Esophagus muscularis mucosa (tissue), 4 donors: ENCODE results near the gene HECA. TPM values are rescaled to one million over a fixed set of nuclear protein-coding genes. Genes with fewer than 3 reads are reported as not detected.
"Not testable (repeated sequence)": the region's sequence is repeated elsewhere in the genome, so short reads cannot be mapped to it uniquely, and the experiment has no call there.

Experiments used
- DNase-seq: peaks from one replicate; pipeline ENCODE4 v3.0.0-alpha.2; 2017; ENCODE audit errors: extremely low spot score
- H3K27ac ChIP-seq, 4 donors: fragments of 200-600 bp; sonication (generic); replicated peaks in 1 of 4; 1 replicate in 3 of 4; 2 replicates in 1 of 4; pipeline ENCODE4 v1.5.1; 2016 to 2019; ENCODE audit warnings: mild to moderate bottlenecking in 1 of 4
- H3K27me3 ChIP-seq, 4 donors: fragments of 200-600 bp; sonication (generic); one replicate each; pipeline versions ENCODE4 v1.5.1 to v1.6.0; 2016 to 2019
- H3K36me3 ChIP-seq, 4 donors: fragments of 200-600 bp; sonication (generic); one replicate each; pipeline ENCODE4 v1.5.1; 2016 to 2019
- H3K4me1 ChIP-seq, 4 donors: fragments of 200-600 bp; sonication (generic); one replicate each; pipeline ENCODE4 v1.5.1; 2016 to 2019
- H3K4me3 ChIP-seq, 4 donors: fragments of 200-600 bp; sonication (generic); 1 replicate in 2 of 4; 2 replicates in 2 of 4; pipeline ENCODE4 v1.5.1; 2016 to 2019; ENCODE audit warnings: mild to moderate bottlenecking in 4 of 4, moderate library complexity in 1 of 4
- H3K9me3 ChIP-seq, 4 donors: fragments of 200-600 bp; sonication (generic); 1 replicate in 3 of 4; 2 replicates in 1 of 4; pipeline ENCODE4 v1.5.1; 2016 to 2019
- EP300 ChIP-seq: sonication (generic); formaldehyde crosslinking; IDR thresholded peaks from one replicate; pipeline ENCODE4 v1.6.1; 2017; ENCODE audit warnings: antibody characterized with exemption
- POLR2A ChIP-seq: fragments of 450-650 bp; IDR thresholded peaks from one replicate; pipeline ENCODE4 v1.6.1; 2017; ENCODE audit warnings: antibody characterized with exemption, moderate library complexity, mild to moderate bottlenecking, low read depth
- POLR2AphosphoS5 ChIP-seq, 2 donors: sonication (generic); formaldehyde crosslinking; IDR thresholded peaks; one replicate each; pipeline ENCODE4 v1.6.1; 2017; ENCODE audit warnings: antibody characterized with exemption in 2 of 2
- WGBS: methylation state at CpG from one replicate; pipeline ENCODE4 v1.1.5; 2018; 5-methylcytosine and 5-hydroxymethylcytosine counted together
- intact Hi-C: fragments of 100-400 bp; cut with DNase I; formaldehyde crosslinking; loops from one replicate; pipeline ENCODE4 v1.15.1; 2023
- total RNA-seq, 4 donors: library from RNA; depleted of rRNA; stranded (reverse); fragments of >200 nt; gene quantifications; one replicate each; pipeline versions ENCODE4 v1.1.0 to v1.2.1, GENCODE V29; 2016
- TF ChIP-seq, protein P1 (sequence below), 3 experiments: fragments of 200-600 bp in 2 of 3; fragments of 450-650 bp in 1 of 3; sonication (generic) in 2 of 3; IDR thresholded peaks; one replicate each; pipeline ENCODE4 v1.5.1; 2017 to 2019; ENCODE audit warnings: antibody characterized with exemption in 3 of 3, mild to moderate bottlenecking in 2 of 3, moderate library complexity in 1 of 3

HECA gene
- total RNA-seq, 4 donors from 2014 or later: 43.2 to 68.4 (median 52.4) TPM

DNA sequence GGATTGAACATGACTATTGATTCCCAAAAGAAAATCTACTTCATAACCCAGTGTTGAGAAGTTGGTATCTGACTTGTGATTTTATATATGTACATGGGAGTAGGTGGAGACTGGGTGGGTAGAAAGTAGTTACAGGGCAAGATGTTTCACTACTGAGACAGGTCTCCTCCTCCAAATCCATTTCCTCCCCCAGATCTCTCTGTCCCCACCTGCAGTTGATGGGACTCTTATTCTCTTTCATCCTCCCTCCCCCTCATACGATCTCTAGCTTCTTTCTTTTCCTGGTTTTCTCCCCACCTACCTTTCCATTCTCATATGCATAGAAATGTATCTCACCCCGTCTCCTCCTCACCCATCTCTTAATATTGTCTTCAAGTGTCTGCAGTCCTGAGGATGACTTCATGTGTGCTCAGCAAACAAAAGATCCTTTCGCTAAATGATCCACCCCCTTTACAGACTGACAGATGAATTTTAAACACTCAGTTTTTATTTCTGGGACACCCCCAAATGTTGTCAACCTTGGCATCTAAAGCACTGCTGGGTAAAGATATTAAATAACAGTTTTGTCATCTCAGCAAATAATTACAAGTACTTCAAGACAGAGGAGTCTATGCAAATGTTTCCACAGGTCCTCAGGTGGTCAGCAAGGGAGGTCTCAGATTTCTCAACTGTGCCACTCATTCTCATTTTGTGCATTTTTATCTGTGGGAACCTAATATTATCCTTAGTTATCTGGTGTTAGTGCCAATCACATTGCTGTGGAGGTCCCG lies 18.7 kb upstream of the HECA start:
- Histone ChIP-seq H3K9me3 (peaks cover 0 to 5% (median 2%) of the 10 kb centered on the region in 4 donors), H3K4me1 (no peaks in the 10 kb centered on the region), H3K36me3 (no peaks in the 10 kb centered on the region), H3K27me3 (no peaks in the 10 kb centered on the region), H3K27ac (no peak overlapping the region), H3K4me3 (no peak overlapping the region)
- no peak for TF ChIP-seq EP300
- TF ChIP-seq POLR2AphosphoS5 (IDR thresholded peaks at IDR 0.05): no peak
- TF ChIP-seq, protein P1, sequence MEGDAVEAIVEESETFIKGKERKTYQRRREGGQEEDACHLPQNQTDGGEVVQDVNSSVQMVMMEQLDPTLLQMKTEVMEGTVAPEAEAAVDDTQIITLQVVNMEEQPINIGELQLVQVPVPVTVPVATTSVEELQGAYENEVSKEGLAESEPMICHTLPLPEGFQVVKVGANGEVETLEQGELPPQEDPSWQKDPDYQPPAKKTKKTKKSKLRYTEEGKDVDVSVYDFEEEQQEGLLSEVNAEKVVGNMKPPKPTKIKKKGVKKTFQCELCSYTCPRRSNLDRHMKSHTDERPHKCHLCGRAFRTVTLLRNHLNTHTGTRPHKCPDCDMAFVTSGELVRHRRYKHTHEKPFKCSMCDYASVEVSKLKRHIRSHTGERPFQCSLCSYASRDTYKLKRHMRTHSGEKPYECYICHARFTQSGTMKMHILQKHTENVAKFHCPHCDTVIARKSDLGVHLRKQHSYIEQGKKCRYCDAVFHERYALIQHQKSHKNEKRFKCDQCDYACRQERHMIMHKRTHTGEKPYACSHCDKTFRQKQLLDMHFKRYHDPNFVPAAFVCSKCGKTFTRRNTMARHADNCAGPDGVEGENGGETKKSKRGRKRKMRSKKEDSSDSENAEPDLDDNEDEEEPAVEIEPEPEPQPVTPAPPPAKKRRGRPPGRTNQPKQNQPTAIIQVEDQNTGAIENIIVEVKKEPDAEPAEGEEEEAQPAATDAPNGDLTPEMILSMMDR (IDR thresholded peaks at IDR 0.05): no peak
- no peak for TF ChIP-seq POLR2A
- DNase-seq: no peak
- intact Hi-C loops: no loop called here
- 87% methylated on average over 4 of the region's 4 CpGs for WGBS

GRCh38 chr6:139117734-139118133 lies 17.1 kb upstream of the HECA start:
- TF ChIP-seq POLR2AphosphoS5 (IDR thresholded peaks at IDR 0.05): no peak
- TF ChIP-seq EP300: no peak
- TF ChIP-seq POLR2A: no peak
- TF ChIP-seq, protein P1 (IDR thresholded peaks at IDR 0.05): no peak
- H3K36me3 ChIP-seq: no peaks in the 10 kb centered on the region
- H3K9me3 ChIP-seq: peaks cover 0 to 5% (median 2%) of the 10 kb centered on the region in 4 donors
- H3K27ac ChIP-seq: no peak overlapping the region
- DNase-seq: no peak
- H3K4me3 ChIP-seq: no peak overlapping the region
- intact Hi-C loops: no loop called here
- H3K4me1 ChIP-seq: no peaks in the 10 kb centered on the region
- H3K27me3 ChIP-seq: no peaks in the 10 kb centered on the region
- WGBS: 96% methylated on average over 1 of the region's 1 CpG

GRCh38 chr6:139119552-139119951 lies 15.3 kb upstream of the HECA start:
- 81% methylated on average over 3 of the region's 3 CpGs for WGBS
- intact Hi-C loops: no loop called here
- DNase-seq: no peak
- Histone ChIP-seq H3K9me3 (peaks cover 0 to 5% (median 2%) of the 10 kb centered on the region in 4 donors), H3K27ac (no peak overlapping the region), H3K36me3 (no peaks in the 10 kb centered on the region), H3K4me3 (no peak overlapping the region), H3K27me3 (no peaks in the 10 kb centered on the region), H3K4me1 (no peaks in the 10 kb centered on the region)
- TF ChIP-seq POLR2A (no peak), POLR2AphosphoS5 (IDR thresholded peaks at IDR 0.05) (no peak), EP300 (no peak)
- TF ChIP-seq, protein P1 (IDR thresholded peaks at IDR 0.05): no peak

DNA sequence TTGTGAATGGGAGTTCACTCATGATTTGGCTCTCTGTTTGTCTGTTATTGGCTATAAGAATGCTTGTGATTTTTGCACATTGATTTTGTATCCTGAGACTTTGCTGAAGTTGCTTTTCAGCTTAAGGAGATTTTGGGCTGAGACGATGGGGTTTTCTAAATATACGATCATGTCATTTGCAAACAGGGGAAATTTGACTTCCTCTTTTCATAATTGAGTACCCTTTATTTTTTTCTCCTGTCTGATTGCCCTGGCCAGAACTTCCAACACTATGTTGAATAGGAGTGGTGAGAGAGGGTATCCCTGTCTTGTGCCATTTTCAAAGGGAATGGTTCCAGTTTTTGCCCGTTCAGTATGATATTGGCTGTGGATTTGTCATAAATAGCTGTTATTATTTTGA lies 12.1 kb upstream of the HECA start:
- H3K4me3 ChIP-seq, H3K9me3 ChIP-seq, DNase-seq, intact Hi-C loops, H3K27me3 ChIP-seq, H3K27ac ChIP-seq, H3K4me1 ChIP-seq, H3K36me3 ChIP-seq: not testable (repeated sequence)
- whole genome bisulfite sequencing: 88% methylated on average over 3 of the region's 3 CpGs

- intact Hi-C loops: no loop called here
- Histone ChIP-seq H3K27ac (no peak overlapping the region), H3K4me3 (no peak overlapping the region), H3K36me3 (no peaks in the 10 kb centered on the region), H3K27me3 (no peaks in the 10 kb centered on the region), H3K4me1 (peaks cover 0 to 6% (median 5%) of the 10 kb centered on the region in 4 donors), H3K9me3 (no peaks in the 10 kb centered on the region)
- 61% methylated on average over 8 of the region's 8 CpGs for WGBS
- no peak for DNase-seq
- TF ChIP-seq, protein P1 (IDR thresholded peaks at IDR 0.05): peak in 2 of 3 experiments; percentile 34 to 37
- TF ChIP-seq EP300: no peak
- TF ChIP-seq POLR2AphosphoS5 (IDR thresholded peaks at IDR 0.05): peak; percentile 24 to 34
Measured at GRCh38 chr6:139124887-139125672, 9.8 kb upstream of the HECA start.
